ENCODE results near the gene ARHGAP4. TPM values are rescaled to one million over a fixed set of nuclear protein-coding genes. Genes with fewer than 3 reads are reported as not detected.
A peak's percentile ranks its signal among the peaks of the same experiment; 100 is the strongest.

The ARHGAP4 gene
- total and polyA plus RNA-seq, 10 donors = 176 to 713 (median 269) TPM

DNA sequence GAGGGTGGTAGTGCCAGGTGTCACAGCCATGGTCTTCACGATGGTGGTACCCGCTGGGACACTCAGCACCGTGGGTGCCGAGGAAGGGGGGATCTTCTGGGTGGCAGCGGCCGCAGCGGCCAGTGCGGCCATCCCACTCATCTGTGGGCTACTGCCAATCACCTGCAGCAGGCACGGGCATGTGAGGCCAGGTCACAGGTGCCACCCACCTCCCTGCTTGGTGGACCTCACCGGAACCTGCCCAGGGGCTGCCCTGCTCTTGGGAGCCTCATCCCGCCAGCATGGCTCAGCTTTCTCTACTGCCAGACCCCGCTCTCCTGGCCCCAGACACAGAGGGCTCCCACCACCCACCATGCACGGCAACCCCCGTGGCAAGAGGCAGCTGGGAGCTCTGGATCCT, 32.5 kb upstream of the ARHGAP4 start:
- H3K27me3 ChIP-seq (replicated peaks in 1 of 7) = peaks cover 0 to 1% (median 0%) of the 10 kb centered on the region in 7 donors
- DNase-seq = peak; percentile 66
- no peak overlapping the region for H3K27ac ChIP-seq
- TF ChIP-seq POLR2AphosphoS5 (IDR thresholded peaks at IDR 0.05) (no peak), POLR2A (IDR thresholded peaks at IDR 0.05) (no peak)
- TF ChIP-seq, protein P1, sequence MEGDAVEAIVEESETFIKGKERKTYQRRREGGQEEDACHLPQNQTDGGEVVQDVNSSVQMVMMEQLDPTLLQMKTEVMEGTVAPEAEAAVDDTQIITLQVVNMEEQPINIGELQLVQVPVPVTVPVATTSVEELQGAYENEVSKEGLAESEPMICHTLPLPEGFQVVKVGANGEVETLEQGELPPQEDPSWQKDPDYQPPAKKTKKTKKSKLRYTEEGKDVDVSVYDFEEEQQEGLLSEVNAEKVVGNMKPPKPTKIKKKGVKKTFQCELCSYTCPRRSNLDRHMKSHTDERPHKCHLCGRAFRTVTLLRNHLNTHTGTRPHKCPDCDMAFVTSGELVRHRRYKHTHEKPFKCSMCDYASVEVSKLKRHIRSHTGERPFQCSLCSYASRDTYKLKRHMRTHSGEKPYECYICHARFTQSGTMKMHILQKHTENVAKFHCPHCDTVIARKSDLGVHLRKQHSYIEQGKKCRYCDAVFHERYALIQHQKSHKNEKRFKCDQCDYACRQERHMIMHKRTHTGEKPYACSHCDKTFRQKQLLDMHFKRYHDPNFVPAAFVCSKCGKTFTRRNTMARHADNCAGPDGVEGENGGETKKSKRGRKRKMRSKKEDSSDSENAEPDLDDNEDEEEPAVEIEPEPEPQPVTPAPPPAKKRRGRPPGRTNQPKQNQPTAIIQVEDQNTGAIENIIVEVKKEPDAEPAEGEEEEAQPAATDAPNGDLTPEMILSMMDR (IDR thresholded peaks at IDR 0.05 in 8 of 11, conservative IDR thresholded peaks at IDR 0.05 in 3 of 11) = no peak
- H3K9me3 ChIP-seq = no peaks in the 10 kb centered on the region
- no peak overlapping the region for H3K4me3 ChIP-seq
- H3K4me1 ChIP-seq = peaks cover 0 to 5% (median under 1%) of the 10 kb centered on the region in 6 donors
- peaks cover 8 to 100% (median 96%) of the 10 kb centered on the region in 6 donors for H3K36me3 ChIP-seq
- intact Hi-C loops (cut with DNase I; ENCODE audit: low total_unique reads) = no loop called here
- WGBS, 5 donors = 87 to 98% (median 93%) methylated on average over 3 to 14 of the region's 14 CpGs

GRCh38 chrX:153957224-153957623, 31.2 kb upstream of the ARHGAP4 start:
- H3K36me3 ChIP-seq = peaks cover 8 to 100% (median 96%) of the 10 kb centered on the region in 6 donors
- TF ChIP-seq POLR2A (IDR thresholded peaks at IDR 0.05) (no peak), POLR2AphosphoS5 (IDR thresholded peaks at IDR 0.05) (no peak)
- TF ChIP-seq, protein P1 (IDR thresholded peaks at IDR 0.05 in 8 of 11, conservative IDR thresholded peaks at IDR 0.05 in 3 of 11) = no peak
- intact Hi-C loops (cut with DNase I; ENCODE audit: low total_unique reads) = no loop called here
- peaks cover 0 to 3% (median 0%) of the 10 kb centered on the region in 7 donors for H3K27me3 ChIP-seq (replicated peaks in 1 of 7)
- no peak overlapping the region for H3K4me3 ChIP-seq
- H3K9me3 ChIP-seq = no peaks in the 10 kb centered on the region
- no peak overlapping the region for H3K27ac ChIP-seq
- 78 to 94% (median 89%) methylated on average over 6 to 17 of the region's 17 CpGs for WGBS, 5 donors
- DNase-seq = peak; percentile 65
- H3K4me1 ChIP-seq = peaks cover 0 to 10% (median 7%) of the 10 kb centered on the region in 6 donors

DNA sequence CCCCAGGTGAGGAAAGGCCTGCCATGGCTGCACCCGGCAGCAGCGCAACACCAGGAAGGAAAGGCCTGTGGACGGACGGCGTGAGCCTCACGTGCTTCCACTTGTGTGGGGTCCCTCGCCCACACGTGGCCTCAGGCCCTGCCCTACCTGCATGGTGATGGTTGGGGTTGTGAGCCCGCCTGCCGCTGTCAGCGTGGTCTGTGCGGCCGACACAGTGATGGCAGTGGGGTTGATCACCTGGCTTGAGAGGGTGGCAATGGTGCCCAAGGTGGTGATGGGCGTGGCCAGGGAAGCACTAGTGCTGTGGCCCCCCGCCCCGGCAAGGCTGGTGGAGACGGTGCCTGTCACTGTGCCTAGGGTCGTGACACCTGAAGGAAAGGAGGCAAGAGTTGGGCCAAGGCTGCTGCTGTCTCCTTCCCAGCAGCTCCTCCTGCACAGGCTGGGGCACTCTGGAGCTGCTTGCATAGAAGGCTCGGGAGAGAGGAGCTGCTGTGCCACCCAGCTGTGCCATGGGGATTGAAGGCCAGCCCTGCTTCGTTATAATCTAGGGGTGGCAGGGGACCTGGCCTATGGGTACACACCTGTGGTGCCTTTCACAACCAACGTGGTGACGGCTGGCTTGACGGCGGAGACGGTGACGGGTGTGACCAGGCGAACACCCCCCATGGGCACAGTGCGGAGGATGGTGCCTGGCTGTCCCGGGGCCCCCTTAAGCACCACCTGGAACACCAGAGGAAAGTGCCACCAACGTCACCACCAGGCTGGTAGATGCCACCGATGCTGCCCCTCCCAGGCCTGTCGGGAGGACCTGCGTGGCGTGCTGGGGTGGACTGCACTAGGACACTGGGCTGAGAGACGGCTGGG, 30.2 kb upstream of the ARHGAP4 start:
- Histone ChIP-seq H3K9me3 (no peaks in the 10 kb centered on the region), H3K4me3 (no peak overlapping the region), H3K27ac (no peak overlapping the region), H3K27me3 (replicated peaks in 1 of 7) (peaks cover 0 to 3% (median 0%) of the 10 kb centered on the region in 7 donors), H3K4me1 (peaks cover 0 to 10% (median 7%) of the 10 kb centered on the region in 6 donors), H3K36me3 (peaks cover 8 to 100% (median 96%) of the 10 kb centered on the region in 6 donors)
- WGBS, 5 donors = 84 to 96% (median 89%) methylated on average over 4 to 35 of the region's 35 CpGs
- intact Hi-C loops (cut with DNase I; ENCODE audit: low total_unique reads) = no loop called here
- TF ChIP-seq, protein P1 (IDR thresholded peaks at IDR 0.05 in 8 of 11, conservative IDR thresholded peaks at IDR 0.05 in 3 of 11) = no peak
- peak in 2 of 3 donors; percentile 31 to 55 for TF ChIP-seq POLR2AphosphoS5 (IDR thresholded peaks at IDR 0.05)
- DNase-seq = peak; percentile 73

DNA sequence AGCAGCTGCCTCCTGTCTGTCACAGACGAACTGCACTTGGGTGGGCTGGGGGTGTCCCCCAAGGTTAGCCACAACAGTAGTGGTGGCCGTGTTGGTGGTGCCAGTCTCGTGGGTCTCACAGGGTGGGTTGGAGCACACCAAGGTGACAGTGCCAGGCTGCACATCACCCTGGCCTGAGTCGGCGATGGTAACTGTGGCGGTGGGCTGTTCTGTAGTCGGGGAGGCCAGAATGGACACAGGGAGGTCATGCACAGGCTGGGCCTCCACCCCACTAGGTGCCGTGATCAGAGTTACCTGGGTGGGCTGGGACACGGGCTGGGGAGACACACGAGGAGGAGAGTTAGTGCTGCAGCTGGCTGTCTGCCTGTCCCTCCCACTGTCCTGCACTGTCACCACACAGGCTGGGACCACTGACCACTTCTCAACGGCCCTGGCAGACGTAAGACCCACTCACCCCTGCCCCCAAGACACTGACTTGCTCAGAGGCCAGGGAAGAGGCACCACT, 29.2 kb upstream of the ARHGAP4 start:
- Histone ChIP-seq H3K27me3 (replicated peaks in 1 of 7) (peaks cover 0 to 3% (median 0%) of the 10 kb centered on the region in 7 donors), H3K36me3 (peaks cover 8 to 100% (median 96%) of the 10 kb centered on the region in 6 donors)
- 76 to 86% (median 84%) methylated on average over 2 to 12 of the region's 12 CpGs for WGBS, 5 donors

More for the DNA sequence above, 29.2 kb upstream of the ARHGAP4 start:
- no peak overlapping the region for H3K4me3 ChIP-seq
- intact Hi-C loops (cut with DNase I; ENCODE audit: low total_unique reads) = no loop called here
- H3K27ac ChIP-seq = no peak overlapping the region
- H3K4me1 ChIP-seq = peaks cover 0 to 10% (median 7%) of the 10 kb centered on the region in 6 donors
- DNase-seq = peak; percentile 67
- H3K9me3 ChIP-seq = no peaks in the 10 kb centered on the region
- TF ChIP-seq POLR2AphosphoS5 (IDR thresholded peaks at IDR 0.05) (no peak), POLR2A (IDR thresholded peaks at IDR 0.05) (no peak)
- TF ChIP-seq, protein P1 (IDR thresholded peaks at IDR 0.05 in 8 of 11, conservative IDR thresholded peaks at IDR 0.05 in 3 of 11) = no peak
